Aorta (tissue), 5 donors: Measurements from ENCODE around the gene TAB3. TPM values are rescaled to one million over a fixed set of nuclear protein-coding genes. Genes with fewer than 3 reads are reported as not detected.

Experiments used
- ATAC-seq: fragments of 200-7000 bp; cut with Tn5 transposase; one replicate; pipeline ENCODE4 v1.9.1; 2022; ENCODE audit warnings: moderate library complexity; ENCODE audit not compliant: low FRiP score
- DNase-seq, 2 donors: peaks; one replicate each; pipeline ENCODE4 v3.0.0-alpha.2; 2020
- H3K27ac ChIP-seq, 2 donors: one replicate each; pipeline ENCODE4 v1.5.1; 2013; ENCODE audit warnings: low read length in 2 of 2, mild to moderate bottlenecking in 2 of 2, moderate library complexity in 2 of 2, control low read depth in 1 of 2, inconsistent platforms in 1 of 2, low read depth in 1 of 2
- H3K27me3 ChIP-seq, 2 donors: one replicate each; pipeline ENCODE4 v1.6.1; 2013; ENCODE audit warnings: control low read depth in 1 of 2, low read length in 1 of 2, mild to moderate bottlenecking in 1 of 2, moderate library complexity in 1 of 2; ENCODE audit not compliant: insufficient read depth in 2 of 2, control insufficient read depth in 1 of 2
- H3K36me3 ChIP-seq, 2 donors: one replicate each; pipeline ENCODE4 v1.6.1; 2013; ENCODE audit warnings: control low read depth in 1 of 2, low read length in 1 of 2, mild to moderate bottlenecking in 1 of 2; ENCODE audit not compliant: insufficient read depth in 2 of 2, control insufficient read depth in 1 of 2
- H3K4me1 ChIP-seq, 2 donors: one replicate each; pipeline ENCODE4 v1.6.1; 2013; ENCODE audit warnings: low read length in 2 of 2, control low read depth in 1 of 2, mild to moderate bottlenecking in 1 of 2, moderate library complexity in 1 of 2; ENCODE audit not compliant: insufficient read depth in 2 of 2, control insufficient read depth in 1 of 2
- H3K4me3 ChIP-seq, 2 donors: one replicate each; pipeline ENCODE4 v1.5.1; 2013; ENCODE audit warnings: low read length in 2 of 2, control low read depth in 1 of 2, mild to moderate bottlenecking in 1 of 2
- H3K9me3 ChIP-seq: one replicate; pipeline ENCODE4 v1.6.1; 2013; ENCODE audit warnings: mild to moderate bottlenecking, low read length; ENCODE audit not compliant: control insufficient read depth
- WGBS, 2 donors: extraction: QIAGEN DNeasy Blood & Tissue Kit; methylation state at CpG; one replicate each; pipeline ENCODE4 v1.1.7; 2013; 5-methylcytosine and 5-hydroxymethylcytosine counted together
- intact Hi-C, 2 donors: fragments of 100-400 bp; cut with DNase I; formaldehyde crosslinking; loops; one replicate each; pipeline versions ENCODE4 v1.14.2 to v1.15.0; 2022
- polyA plus RNA-seq, 2 donors: library from polyadenylated mRNA; stranded (reverse); fragments of 200-250 nt; gene quantifications; one replicate each; pipeline ENCODE4 v1.2.3, GENCODE V29; 2013
- total RNA-seq, 2 donors: library from RNA; stranded (reverse); fragmentation: NEBNext Ultra II Directional; extraction: Animal tissue kit (Norgen Biotek cat#: 25700); gene quantifications; one replicate each; pipeline ENCODE4 v1.2.1, GENCODE V29; 2021
- donor health status: healthy with polysubstance abuse.
- donor health status: Bipolar disorder and iron deficiency.
- donor health status: DM: no; HTN: no; CAD: no.
- donor health status: DM: no; HTN: no; CAD: no.
- donor health status: DM: yes; HTN: yes; CAD: no.

TAB3 gene
- total and polyA plus RNA-seq, 4 donors, result 4.5 to 18.0 (median 12.2) TPM

- Histone ChIP-seq H3K9me3 (no peaks in the 10 kb centered on the region), H3K27ac (no peak overlapping the region), H3K4me3 (no peak overlapping the region), H3K4me1 (no peaks in the 10 kb centered on the region), H3K27me3 (no peaks in the 10 kb centered on the region), H3K36me3 (no peaks in the 10 kb centered on the region)
- DNase-seq (no peak), ATAC-seq (no peak)
- intact Hi-C loops, result no loop called here
- 16 to 24% methylated on average over 4 of the region's 4 CpGs for WGBS, 2 donors
Measured at GRCh38 chrX:30893206-30893605, 4.2 kb upstream of the TAB3 start.

- intact Hi-C loops, result no loop called here
- no peak for ATAC-seq
- DNase-seq, result no peak
- H3K4me1 ChIP-seq, result no peaks in the 10 kb centered on the region
- H3K36me3 ChIP-seq, result no peaks in the 10 kb centered on the region
- no peak overlapping the region for H3K4me3 ChIP-seq
- H3K27ac ChIP-seq, result no peak overlapping the region
- no peaks in the 10 kb centered on the region for H3K9me3 ChIP-seq
- 17 to 65% methylated on average over 1 of the region's 1 CpG for WGBS, 2 donors
- no peaks in the 10 kb centered on the region for H3K27me3 ChIP-seq
Measured at GRCh38 chrX:30892591-30892990, 3.5 kb upstream of the TAB3 start.

DNA sequence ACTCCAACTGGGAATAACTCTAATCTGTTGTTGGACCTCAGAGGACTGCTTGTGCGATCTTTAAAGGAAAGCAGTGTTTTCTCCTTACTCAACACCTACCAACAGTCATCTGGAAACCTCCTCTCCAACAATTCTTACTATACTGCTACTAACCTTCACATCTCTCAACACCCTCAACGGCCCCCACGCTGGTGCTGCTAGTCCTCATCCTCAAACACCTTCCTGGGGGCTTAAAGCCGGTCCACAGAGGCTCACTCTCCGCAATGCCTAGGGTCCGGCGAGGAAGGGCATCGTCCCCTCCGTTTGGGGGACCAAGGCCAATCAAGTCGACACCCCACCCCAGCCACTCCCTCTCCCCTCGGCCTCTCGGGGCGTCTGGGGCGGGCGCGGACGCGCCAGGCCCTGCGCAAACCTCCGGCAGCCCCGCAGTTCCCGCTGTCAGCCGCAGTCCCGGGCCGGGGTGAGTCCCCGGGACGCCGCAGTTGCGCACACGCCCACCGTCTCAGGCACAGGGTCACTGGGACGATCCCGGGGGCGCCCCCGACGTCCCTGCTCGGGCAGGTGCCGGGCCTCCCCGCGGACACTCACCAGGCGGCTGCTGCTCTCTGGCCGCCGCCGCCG, 418 bp downstream of the TAB3 start:
- Histone ChIP-seq H3K27me3 (no peaks in the 10 kb centered on the region), H3K4me3 (peak overlapping the region; percentile 75 to 82), H3K27ac (peak overlapping the region in 1 of 2 donors; percentile 64), H3K9me3 (no peaks in the 10 kb centered on the region), H3K4me1 (no peaks in the 10 kb centered on the region), H3K36me3 (no peaks in the 10 kb centered on the region)
- ATAC-seq, result peak; percentile 20
- WGBS, 2 donors, result 0 to 26% methylated on average over 30 to 45 of the region's 45 CpGs
- intact Hi-C loops, result no loop called here
- DNase-seq, result peak in 1 of 2 donors; percentile 74

DNA sequence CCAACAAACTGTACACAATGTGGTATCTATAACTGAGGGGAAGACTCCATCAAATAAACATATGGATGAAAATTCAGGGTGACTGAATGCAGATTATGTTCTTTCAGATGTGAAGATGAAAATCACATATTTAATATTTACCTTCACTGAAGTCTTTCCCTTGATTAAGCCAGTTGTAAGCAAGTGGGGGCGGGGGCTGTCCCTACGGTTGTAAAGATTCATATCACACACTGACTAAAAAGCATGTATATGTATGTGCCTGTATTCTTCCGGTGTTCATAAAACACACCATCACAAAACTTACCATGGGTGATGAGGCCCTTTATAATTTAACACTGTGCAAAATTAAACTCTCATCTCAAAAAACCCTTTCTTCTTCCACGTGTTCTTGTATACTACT, 1.3 kb downstream of the TAB3 start:
- no peaks in the 10 kb centered on the region for H3K36me3 ChIP-seq
- no peaks in the 10 kb centered on the region for H3K4me1 ChIP-seq
- no peak for ATAC-seq
- H3K27me3 ChIP-seq, result no peaks in the 10 kb centered on the region
- no peaks in the 10 kb centered on the region for H3K9me3 ChIP-seq
- intact Hi-C loops, result no loop called here
- peak overlapping the region in 1 of 2 donors; percentile 75 for H3K4me3 ChIP-seq
- H3K27ac ChIP-seq, result no peak overlapping the region
- WGBS, 2 donors, result 64 to 66% methylated on average over 4 of the region's 4 CpGs
- DNase-seq, result no peak

DNA sequence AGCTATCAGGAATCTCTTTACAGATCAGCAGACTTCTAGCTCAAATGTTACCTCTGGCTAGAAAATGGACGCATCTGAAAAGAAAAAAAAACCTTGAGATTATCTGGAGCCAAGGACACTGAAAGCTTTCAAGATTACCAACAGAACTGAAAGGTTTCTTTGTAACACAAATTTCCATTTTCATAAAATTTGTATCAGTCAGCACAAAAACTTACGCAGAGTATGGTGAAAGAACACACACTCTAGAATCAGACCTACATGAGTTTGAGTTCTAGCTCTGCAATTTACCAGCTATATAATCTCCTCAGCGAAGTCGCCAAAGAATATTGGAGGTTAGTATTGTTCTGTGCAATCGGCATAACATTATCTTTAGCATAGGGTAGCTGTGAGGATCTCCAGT, 1.8 kb downstream of the TAB3 start:
- Histone ChIP-seq H3K36me3 (no peaks in the 10 kb centered on the region), H3K9me3 (no peaks in the 10 kb centered on the region), H3K27ac (no peak overlapping the region), H3K4me3 (no peak overlapping the region), H3K4me1 (no peaks in the 10 kb centered on the region), H3K27me3 (no peaks in the 10 kb centered on the region)
- DNase-seq (no peak), ATAC-seq (no peak)
- 89 to 96% methylated on average over 5 of the region's 5 CpGs for WGBS, 2 donors
- intact Hi-C loops, result no loop called here

DNA sequence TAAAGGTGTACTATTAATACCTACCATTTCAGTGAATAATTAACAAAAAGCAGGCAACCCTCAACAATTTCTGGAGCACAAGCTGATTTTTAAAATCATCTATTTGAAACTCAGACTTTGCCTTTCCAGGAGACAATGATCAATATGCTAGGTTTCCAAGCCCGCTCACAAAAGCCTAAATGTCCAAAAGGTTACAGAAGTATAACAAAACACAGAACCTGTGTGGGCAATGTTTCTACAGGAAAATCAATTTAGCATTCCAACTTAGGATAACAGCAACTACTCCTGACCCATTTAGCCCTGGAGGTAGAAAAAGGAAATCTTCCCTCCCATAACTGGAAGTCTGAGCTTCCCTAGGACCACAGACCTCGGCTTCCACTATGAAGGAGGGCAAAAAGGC, 3.9 kb downstream of the TAB3 start:
- 71 to 95% methylated on average over 2 of the region's 2 CpGs for WGBS, 2 donors
- H3K27ac ChIP-seq, result no peak overlapping the region
- H3K36me3 ChIP-seq, result no peaks in the 10 kb centered on the region
- no peaks in the 10 kb centered on the region for H3K27me3 ChIP-seq
- intact Hi-C loops, result no loop called here
- no peaks in the 10 kb centered on the region for H3K9me3 ChIP-seq
- no peak overlapping the region for H3K4me3 ChIP-seq
- DNase-seq (no peak), ATAC-seq (no peak)
- H3K4me1 ChIP-seq, result no peaks in the 10 kb centered on the region

- no peak overlapping the region for H3K27ac ChIP-seq
- H3K4me1 ChIP-seq, result no peaks in the 10 kb centered on the region
- intact Hi-C loops, result no loop called here
- no peaks in the 10 kb centered on the region for H3K36me3 ChIP-seq
- no peak overlapping the region for H3K4me3 ChIP-seq
- 49 to 61% methylated on average over 2 of the region's 2 CpGs for WGBS, 2 donors
- ATAC-seq (no peak), DNase-seq (no peak)
- H3K9me3 ChIP-seq, result no peaks in the 10 kb centered on the region
- H3K27me3 ChIP-seq, result no peaks in the 10 kb centered on the region
Measured at GRCh38 chrX:30883138-30883537, 5.9 kb downstream of the TAB3 start.

DNA sequence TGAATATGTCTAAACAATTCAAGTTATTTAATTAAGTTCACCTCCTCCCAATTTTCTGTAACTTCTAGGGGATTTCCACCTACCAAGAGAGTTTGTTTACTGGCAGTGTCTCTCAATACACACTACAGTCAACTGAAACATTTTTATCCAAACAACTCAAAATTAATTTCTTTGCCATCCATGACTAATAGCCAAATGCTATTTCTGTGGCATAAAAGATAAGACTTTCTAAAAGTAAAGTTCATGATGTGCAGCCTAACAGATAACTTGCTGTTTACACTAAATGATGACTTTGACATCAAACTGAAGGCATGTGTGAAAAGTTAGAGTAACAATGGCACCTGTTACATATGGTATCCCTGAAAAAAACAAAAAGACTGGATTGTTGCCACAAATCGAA, 7.3 kb downstream of the TAB3 start:
- Histone ChIP-seq H3K4me3 (no peak overlapping the region), H3K9me3 (no peaks in the 10 kb centered on the region), H3K27me3 (no peaks in the 10 kb centered on the region), H3K36me3 (no peaks in the 10 kb centered on the region), H3K4me1 (no peaks in the 10 kb centered on the region), H3K27ac (no peak overlapping the region)
- intact Hi-C loops, result no loop called here
- WGBS, 2 donors, result 90 to 100% methylated on average over 1 of the region's 1 CpG
- ATAC-seq, result no peak
- no peak for DNase-seq

GRCh38 chrX:30881390-30881789, 7.7 kb downstream of the TAB3 start:
- Histone ChIP-seq H3K9me3 (no peaks in the 10 kb centered on the region), H3K36me3 (no peaks in the 10 kb centered on the region), H3K27ac (no peak overlapping the region), H3K4me3 (no peak overlapping the region), H3K27me3 (no peaks in the 10 kb centered on the region), H3K4me1 (no peaks in the 10 kb centered on the region)
- whole genome bisulfite sequencing, 2 donors, result 42 to 89% methylated on average over 1 of the region's 1 CpG
- intact Hi-C loops, result no loop called here
- no peak for DNase-seq
- ATAC-seq, result no peak
